SW 1271 (cell line): ENCODE measurements around the gene HMCN2.

Experiments used
- DNase-seq, 2 experiments: peaks; one replicate each; lab custom pipeline; 2025; lab: John Stamatoyannopoulos, UW

Gene HMCN2

GRCh38 chr9:130414910-130415746, 149.6 kb downstream of the HMCN2 start:
- no peak for DNase-seq

GRCh38 chr9:130417602-130418001, 152.0 kb downstream of the HMCN2 start:
- no peak for DNase-seq

- DNase-seq: no peak
Observed at GRCh38 chr9:130418776-130419175, 153.2 kb downstream of the HMCN2 start.

- no peak for DNase-seq
Observed at GRCh38 chr9:130419521-130420035, 154.0 kb downstream of the HMCN2 start.

- no peak for DNase-seq
Observed at GRCh38 chr9:130421154-130421801, 155.7 kb downstream of the HMCN2 start.

GRCh38 chr9:130421802-130422276, 156.3 kb downstream of the HMCN2 start:
- peak in 1 of 2 experiments; percentile 15 for DNase-seq

GRCh38 chr9:130422546-130422945, 157.0 kb downstream of the HMCN2 start:
- no peak for DNase-seq

GRCh38 chr9:130423272-130423671, 157.7 kb downstream of the HMCN2 start:
- no peak for DNase-seq

- no peak for DNase-seq
Observed at GRCh38 chr9:130424595-130425454, 159.3 kb downstream of the HMCN2 start.

- DNase-seq: no peak
Observed at GRCh38 chr9:130425741-130426466, 160.3 kb downstream of the HMCN2 start.

GRCh38 chr9:130426467-130426773, 160.9 kb downstream of the HMCN2 start:
- no peak for DNase-seq

- DNase-seq: peak; percentile 49 to 68
Observed at GRCh38 chr9:130426883-130427282, 161.3 kb downstream of the HMCN2 start.

- DNase-seq: no peak
Observed at GRCh38 chr9:130427326-130427725, 161.8 kb downstream of the HMCN2 start.

GRCh38 chr9:130428086-130428665, 162.6 kb downstream of the HMCN2 start:
- DNase-seq: no peak

- no peak for DNase-seq
Observed at GRCh38 chr9:130429381-130429780, 163.8 kb downstream of the HMCN2 start.

GRCh38 chr9:130429831-130430230, 164.3 kb downstream of the HMCN2 start:
- DNase-seq: no peak

- DNase-seq: no peak
Observed at GRCh38 chr9:130430232-130430631, 164.7 kb downstream of the HMCN2 start.

GRCh38 chr9:130430734-130431535, 165.4 kb downstream of the HMCN2 start:
- no peak for DNase-seq

GRCh38 chr9:130431536-130432303, 166.2 kb downstream of the HMCN2 start:
- DNase-seq: no peak

- DNase-seq: no peak
Observed at GRCh38 chr9:130432362-130432761, 166.8 kb downstream of the HMCN2 start.
